Gastrocnemius medialis (tissue), 4 donors: ENCODE measurements around the gene MOCS2.

ENCODE experiments used
- CTCF ChIP-seq, 5 experiments: fragments of 450-650 bp in 3 of 5; fragments of 200-600 bp in 2 of 5; sonication (generic) in 2 of 5; IDR thresholded peaks in 4 of 5; conservative IDR thresholded peaks in 1 of 5; 1 replicate in 4 of 5; 2 replicates in 1 of 5; pipeline ENCODE4 v1.5.1; 2016 to 2019; ENCODE audit warnings: antibody characterized with exemption in 5 of 5, mild to moderate bottlenecking in 3 of 5, moderate library complexity in 3 of 5
- POLR2A ChIP-seq, 2 donors: fragments of 450-650 bp; IDR thresholded peaks; one replicate each; pipeline ENCODE4 v1.6.1; 2017; ENCODE audit warnings: antibody characterized with exemption in 2 of 2, mild to moderate bottlenecking in 2 of 2, moderate library complexity in 2 of 2

GRCh38 chr5:53095217-53095616, 14.3 kb downstream of the MOCS2 start:
- TF ChIP-seq POLR2A (IDR thresholded peaks at IDR 0.05) = no peak
- no peak for TF ChIP-seq CTCF (IDR thresholded peaks at IDR 0.05 in 4 of 5, conservative IDR thresholded peaks at IDR 0.05 in 1 of 5)
